GM18519 (cell line): Measurements from ENCODE around the gene AHRR.

Source experiments
- ATAC-seq: cut with Tn5 transposase; IDR thresholded peaks from one replicate; pipeline ENCODE4 v1.9.1; 2021; ENCODE audit warnings: mild to moderate bottlenecking, moderate library complexity; ENCODE audit not compliant: unreplicated experiment, low FRiP score

The AHRR gene

GRCh38 chr5:344668-345067 is 23.2 kb downstream of the AHRR start:
- ATAC-seq, result no peak

- ATAC-seq, result no peak
These were observed 24.1 kb downstream of the AHRR start for GRCh38 chr5:345404-346195.

GRCh38 chr5:346229-346935 is 24.9 kb downstream of the AHRR start:
- no peak for ATAC-seq

GRCh38 chr5:347712-348284 is 26.3 kb downstream of the AHRR start:
- no peak for ATAC-seq

- ATAC-seq, result no peak
These were observed 27.2 kb downstream of the AHRR start for GRCh38 chr5:348726-349125.

DNA sequence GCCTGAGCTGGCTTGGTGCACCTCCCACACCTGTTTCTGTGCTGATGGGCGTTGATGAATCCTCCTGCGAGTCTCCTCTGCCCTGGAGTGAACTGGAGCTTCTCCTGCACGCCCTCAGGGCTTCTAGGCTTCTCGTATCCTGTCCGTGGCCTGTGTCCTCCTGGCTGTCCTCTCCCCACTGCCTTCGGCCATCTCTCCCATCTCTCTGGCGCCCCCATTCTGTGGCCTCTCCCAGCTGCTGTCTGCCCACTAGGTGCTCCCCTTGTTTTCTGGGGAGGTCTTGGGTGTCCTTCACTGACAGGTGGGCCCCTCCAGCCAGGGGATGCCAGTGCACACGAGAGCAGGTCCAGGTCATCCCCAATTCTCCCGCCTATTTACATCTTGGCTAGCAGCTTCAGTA is 28.8 kb downstream of the AHRR start:
- ATAC-seq, result no peak

DNA sequence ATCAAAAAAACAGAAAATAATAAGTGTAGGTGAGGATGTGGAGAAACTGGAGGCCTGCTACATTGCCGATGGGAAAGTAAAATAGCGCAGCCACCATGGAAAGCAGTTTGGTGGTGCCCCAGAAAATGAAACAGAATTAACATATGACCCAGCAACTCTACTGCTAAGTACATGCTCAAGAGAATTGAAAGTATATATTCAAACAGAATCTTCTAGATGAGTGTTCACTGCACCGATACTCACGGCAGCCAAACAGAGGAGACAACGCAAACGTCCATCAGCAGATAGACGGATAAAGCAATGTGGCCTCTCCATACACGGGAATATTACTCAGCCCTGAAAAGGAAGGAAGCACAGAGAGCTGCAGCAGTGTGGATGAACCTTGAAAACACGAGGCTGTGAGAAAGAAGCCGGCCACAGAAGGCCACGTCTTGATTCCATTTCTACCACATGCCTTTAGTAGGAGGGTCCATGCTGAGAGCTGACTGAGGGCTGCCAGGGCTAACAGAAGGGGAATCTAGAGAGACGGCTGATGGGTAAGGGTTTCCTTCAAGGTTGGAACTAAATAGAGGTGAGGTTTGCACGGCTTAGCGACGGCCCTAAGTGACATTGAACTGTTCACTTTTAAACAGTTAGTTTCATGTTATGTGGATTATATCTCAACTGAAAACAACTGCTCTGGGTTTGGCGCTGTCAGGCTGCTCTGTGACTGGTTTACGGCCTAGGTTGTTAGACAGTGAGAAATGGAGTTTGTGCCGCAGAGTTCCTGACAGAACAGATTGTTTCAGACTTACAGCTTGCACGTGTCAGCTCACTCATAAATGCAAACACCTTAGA is 29.8 kb downstream of the AHRR start:
- ATAC-seq, result no peak

DNA sequence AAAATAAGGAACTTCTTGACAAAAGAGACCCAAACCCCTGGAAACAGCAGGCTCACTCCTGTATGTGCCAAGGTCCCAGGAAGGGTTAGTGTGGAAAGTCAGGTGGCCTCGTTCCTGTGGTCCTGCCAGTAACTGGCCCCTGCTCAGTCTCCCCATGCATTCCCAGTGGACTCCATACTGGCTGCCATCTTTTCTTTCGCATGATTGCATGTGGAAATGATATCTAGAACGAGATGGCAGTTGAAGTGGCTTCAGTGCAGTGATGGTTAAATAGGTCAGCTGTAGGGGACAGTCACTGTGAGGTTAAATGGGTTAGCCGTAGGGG is 30.4 kb downstream of the AHRR start:
- no peak for ATAC-seq

GRCh38 chr5:352639-353611 is 31.4 kb downstream of the AHRR start:
- no peak for ATAC-seq

- ATAC-seq, result no peak
These were observed 32.4 kb downstream of the AHRR start for GRCh38 chr5:353612-354580.

GRCh38 chr5:354581-355378 is 33.3 kb downstream of the AHRR start:
- ATAC-seq, result no peak

- no peak for ATAC-seq
These were observed 33.9 kb downstream of the AHRR start for GRCh38 chr5:355379-355935.

GRCh38 chr5:355958-356357 is 34.4 kb downstream of the AHRR start:
- no peak for ATAC-seq

DNA sequence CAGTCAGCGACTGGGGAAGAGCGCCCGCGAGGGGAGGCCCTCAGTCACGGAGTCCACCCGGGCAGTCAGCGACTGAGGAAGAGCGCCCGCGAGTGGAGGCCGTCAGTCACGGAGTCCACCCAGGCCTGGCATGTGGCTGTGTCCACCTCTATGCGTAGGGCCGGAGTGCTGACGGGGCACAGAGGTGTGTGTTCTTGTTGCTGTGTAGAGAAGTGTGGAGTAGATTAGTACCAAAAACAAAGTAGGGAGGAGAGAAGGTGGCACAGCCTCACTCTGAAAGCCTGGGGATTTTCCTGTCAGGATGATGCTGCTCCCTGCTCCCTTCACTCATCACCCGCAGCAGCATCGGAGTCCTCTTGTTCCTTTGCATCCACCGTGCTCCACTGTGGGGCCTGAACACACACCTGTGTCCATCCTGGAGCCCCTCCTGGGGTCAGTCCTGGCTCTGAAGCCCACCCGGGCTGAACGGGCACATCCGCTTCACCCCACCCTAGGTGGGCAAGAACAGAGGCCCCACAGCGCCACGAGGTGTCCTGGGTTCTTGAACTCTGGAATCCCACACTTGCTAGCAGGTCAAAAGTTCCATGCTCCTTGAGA is 37.9 kb downstream of the AHRR start:
- ATAC-seq, result no peak

- no peak for ATAC-seq
These were observed 38.9 kb downstream of the AHRR start for GRCh38 chr5:360257-361027.

GRCh38 chr5:362189-362588 is 40.7 kb downstream of the AHRR start:
- ATAC-seq, result no peak
